Glutamatergic neuron (in vitro differentiated cells): Measurements from ENCODE around the gene MTMR10. TPM values are rescaled to one million over a fixed set of nuclear protein-coding genes. Genes with fewer than 3 reads are reported as not detected.

Experiments used
- DNase-seq: peaks from one replicate; pipeline ENCODE4 v3.0.0; 2022
- H3K27ac Mint-ChIP-seq: one replicate; pipeline ENCODE4 v1.8.0; 2020; ENCODE audit warnings: mild to moderate bottlenecking, mixed read lengths, inconsistent platforms; ENCODE audit not compliant: unreplicated experiment
- H3K27me3 Mint-ChIP-seq: one replicate; pipeline ENCODE4 v1.8.0; 2020; ENCODE audit warnings: mild to moderate bottlenecking, moderate library complexity, mixed read lengths, inconsistent platforms; ENCODE audit not compliant: unreplicated experiment
- H3K36me3 Mint-ChIP-seq: one replicate; pipeline ENCODE4 v1.8.0; 2020; ENCODE audit warnings: mild to moderate bottlenecking, mixed read lengths, inconsistent platforms; ENCODE audit not compliant: unreplicated experiment
- H3K4me1 Mint-ChIP-seq: one replicate; pipeline ENCODE4 v1.8.0; 2020; ENCODE audit warnings: mild to moderate bottlenecking, low read depth, mixed read lengths, inconsistent platforms; ENCODE audit not compliant: unreplicated experiment
- H3K4me3 Mint-ChIP-seq: one replicate; pipeline ENCODE4 v1.8.0; 2020; ENCODE audit warnings: mild to moderate bottlenecking, mixed read lengths, inconsistent platforms; ENCODE audit not compliant: unreplicated experiment
- H3K9me3 Mint-ChIP-seq: one replicate; pipeline ENCODE4 v1.8.0; 2020; ENCODE audit warnings: mild to moderate bottlenecking, moderate library complexity, mixed read lengths, inconsistent platforms; ENCODE audit not compliant: unreplicated experiment
- total RNA-seq: library from RNA; stranded (reverse); fragmentation: NEBNext Ultra II Directional; extraction: Animal tissue kit (Norgen Biotek cat#: 25700); gene quantifications from one replicate; pipeline ENCODE4 v1.2.1, GENCODE V29; 2021; ENCODE audit not compliant: unreplicated experiment
- TF ChIP-seq, protein P1 (sequence below): fragments of 200-600 bp; sonication (generic); IDR thresholded peaks from one replicate; pipeline ENCODE4 v1.5.0; 2021; ENCODE audit not compliant: partially characterized antibody, unreplicated experiment

Gene MTMR10
- total RNA-seq, 1 donor from 2014 or later = 17.1 TPM

GRCh38 chr15:30906366-30906765 lies 85.1 kb downstream of the MTMR10 start:
- no peak overlapping the region for H3K27ac Mint-ChIP-seq
- H3K9me3 Mint-ChIP-seq = peaks cover 6% of the 10 kb centered on the region
- H3K4me3 Mint-ChIP-seq = no peak overlapping the region
- peaks cover 4% of the 10 kb centered on the region for H3K27me3 Mint-ChIP-seq
- TF ChIP-seq, protein P1, sequence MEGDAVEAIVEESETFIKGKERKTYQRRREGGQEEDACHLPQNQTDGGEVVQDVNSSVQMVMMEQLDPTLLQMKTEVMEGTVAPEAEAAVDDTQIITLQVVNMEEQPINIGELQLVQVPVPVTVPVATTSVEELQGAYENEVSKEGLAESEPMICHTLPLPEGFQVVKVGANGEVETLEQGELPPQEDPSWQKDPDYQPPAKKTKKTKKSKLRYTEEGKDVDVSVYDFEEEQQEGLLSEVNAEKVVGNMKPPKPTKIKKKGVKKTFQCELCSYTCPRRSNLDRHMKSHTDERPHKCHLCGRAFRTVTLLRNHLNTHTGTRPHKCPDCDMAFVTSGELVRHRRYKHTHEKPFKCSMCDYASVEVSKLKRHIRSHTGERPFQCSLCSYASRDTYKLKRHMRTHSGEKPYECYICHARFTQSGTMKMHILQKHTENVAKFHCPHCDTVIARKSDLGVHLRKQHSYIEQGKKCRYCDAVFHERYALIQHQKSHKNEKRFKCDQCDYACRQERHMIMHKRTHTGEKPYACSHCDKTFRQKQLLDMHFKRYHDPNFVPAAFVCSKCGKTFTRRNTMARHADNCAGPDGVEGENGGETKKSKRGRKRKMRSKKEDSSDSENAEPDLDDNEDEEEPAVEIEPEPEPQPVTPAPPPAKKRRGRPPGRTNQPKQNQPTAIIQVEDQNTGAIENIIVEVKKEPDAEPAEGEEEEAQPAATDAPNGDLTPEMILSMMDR = no peak
- peaks cover 8% of the 10 kb centered on the region for H3K4me1 Mint-ChIP-seq
- no peak for DNase-seq
- H3K36me3 Mint-ChIP-seq = no peaks in the 10 kb centered on the region

DNA sequence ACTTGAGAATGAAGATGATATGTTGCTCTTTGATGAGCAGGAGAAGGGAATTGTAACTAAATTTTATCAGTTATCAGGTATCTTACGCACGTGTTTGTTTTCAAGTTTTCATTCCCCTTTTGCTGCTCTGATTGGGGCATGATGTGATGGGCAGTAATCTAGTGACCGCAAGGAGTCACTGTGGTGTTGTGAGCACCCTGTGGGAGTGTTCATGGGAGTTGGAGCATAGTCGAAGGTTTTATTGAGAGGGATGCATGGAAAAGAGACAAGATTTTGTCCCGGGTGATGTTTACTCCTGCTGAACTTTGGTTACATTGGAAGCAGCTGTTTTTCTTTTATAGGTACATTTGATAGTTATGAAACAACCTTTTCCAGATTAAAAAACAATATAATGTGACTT lies 85.6 kb downstream of the MTMR10 start:
- no peaks in the 10 kb centered on the region for H3K36me3 Mint-ChIP-seq
- TF ChIP-seq, protein P1 = no peak
- H3K4me1 Mint-ChIP-seq = peaks cover 8% of the 10 kb centered on the region
- peaks cover 4% of the 10 kb centered on the region for H3K27me3 Mint-ChIP-seq
- peak overlapping the region; percentile 16 for H3K4me3 Mint-ChIP-seq
- no peak for DNase-seq
- H3K27ac Mint-ChIP-seq = no peak overlapping the region
- H3K9me3 Mint-ChIP-seq = peaks cover 6% of the 10 kb centered on the region

DNA sequence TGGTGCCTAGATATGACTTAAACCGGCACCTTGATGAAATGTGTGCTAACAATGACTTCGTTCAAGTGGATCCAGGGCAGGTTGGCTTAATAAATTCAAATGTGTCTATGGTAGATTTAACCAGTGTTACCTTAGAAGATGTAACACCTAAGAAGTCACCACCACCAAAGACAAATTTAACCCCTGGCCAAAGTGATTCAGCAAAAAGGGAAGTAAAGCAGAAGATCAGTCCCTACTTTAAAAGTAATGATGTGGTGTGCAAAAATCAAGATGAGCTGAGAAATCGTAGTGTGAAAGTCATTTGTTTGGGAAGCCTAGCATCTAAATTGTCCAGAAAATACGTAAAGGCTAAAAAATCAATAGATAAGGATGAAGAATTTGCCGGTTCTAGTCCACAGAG lies 86.6 kb downstream of the MTMR10 start:
- Mint-ChIP-seq H3K9me3 (peaks cover 6% of the 10 kb centered on the region), H3K36me3 (no peaks in the 10 kb centered on the region), H3K27ac (no peak overlapping the region), H3K27me3 (peaks cover 4% of the 10 kb centered on the region), H3K4me1 (peaks cover 1% of the 10 kb centered on the region), H3K4me3 (peak overlapping the region; percentile 31)
- DNase-seq = no peak
- TF ChIP-seq, protein P1 = no peak

- H3K4me1 Mint-ChIP-seq = peaks cover 1% of the 10 kb centered on the region
- TF ChIP-seq, protein P1 = no peak
- H3K27me3 Mint-ChIP-seq = peaks cover 5% of the 10 kb centered on the region
- peak; percentile 93 for DNase-seq
- H3K27ac Mint-ChIP-seq = peak within 1 kb of the TSS; percentile 95
- H3K4me3 Mint-ChIP-seq = peak within 1 kb of the TSS; percentile 97
- no peaks in the 10 kb centered on the region for H3K36me3 Mint-ChIP-seq
- H3K9me3 Mint-ChIP-seq = peaks cover 6% of the 10 kb centered on the region
Observed at GRCh38 chr15:30903497-30904187, 87.8 kb downstream of the MTMR10 start, which contains the start of gene FAN1. Gene FAN1, plus strand, starts transcription at chr15:30903915. Its CDS starts 749 bp downstream, at chr15:30904664.

- TF ChIP-seq, protein P1 = no peak
- Mint-ChIP-seq H3K4me3 (peak overlapping the region; percentile 48), H3K4me1 (peaks cover 1% of the 10 kb centered on the region), H3K9me3 (peaks cover 6% of the 10 kb centered on the region), H3K27ac (no peak overlapping the region), H3K27me3 (peaks cover 6% of the 10 kb centered on the region), H3K36me3 (no peaks in the 10 kb centered on the region)
- no peak for DNase-seq
Observed at GRCh38 chr15:30901889-30902288, 89.5 kb downstream of the MTMR10 start.
